NCI-H524 (cell line): ENCODE measurements around the gene MRPL54.

Experiments used
- DNase-seq, 2 experiments: peaks; one replicate each; lab custom pipeline; 2025; lab: John Stamatoyannopoulos, UW

The MRPL54 gene

GRCh38 chr19:3762501-3763459, at the start of gene MRPL54:
MRPL54 (plus strand) TSS chr19:3762682; CDS start chr19:3762701, 19 bp downstream.
- DNase-seq, result peak; percentile 99 to 100

GRCh38 chr19:3716147-3716668, 46.3 kb upstream of the MRPL54 start:
- no peak for DNase-seq

GRCh38 chr19:3719868-3720267, 42.6 kb upstream of the MRPL54 start:
- no peak for DNase-seq

GRCh38 chr19:3720349-3720917, 42.0 kb upstream of the MRPL54 start:
- no peak for DNase-seq

GRCh38 chr19:3721131-3721886, 41.2 kb upstream of the MRPL54 start:
- peak; percentile 83 to 91 for DNase-seq

- no peak for DNase-seq
Measured at GRCh38 chr19:3721887-3722442, 40.5 kb upstream of the MRPL54 start.

GRCh38 chr19:3722443-3723109, 39.9 kb upstream of the MRPL54 start:
- DNase-seq, result no peak

GRCh38 chr19:3723110-3723488, 39.4 kb upstream of the MRPL54 start:
- no peak for DNase-seq

GRCh38 chr19:3723883-3724282, 38.6 kb upstream of the MRPL54 start:
- peak; percentile 96 to 99 for DNase-seq

- DNase-seq, result no peak
Measured at GRCh38 chr19:3725121-3725520, 37.4 kb upstream of the MRPL54 start.

GRCh38 chr19:3725640-3726310, 36.7 kb upstream of the MRPL54 start:
- peak; percentile 48 to 72 for DNase-seq

GRCh38 chr19:3730457-3730958, 32.0 kb upstream of the MRPL54 start:
- no peak for DNase-seq

GRCh38 chr19:3732108-3732507, 30.4 kb upstream of the MRPL54 start:
- DNase-seq, result no peak

- DNase-seq, result no peak
Measured at GRCh38 chr19:3733549-3734309, 28.8 kb upstream of the MRPL54 start.

- no peak for DNase-seq
Measured at GRCh38 chr19:3734310-3734600, 28.2 kb upstream of the MRPL54 start.

GRCh38 chr19:3736106-3736724, 26.3 kb upstream of the MRPL54 start:
- DNase-seq, result no peak

- DNase-seq, result no peak
Measured at GRCh38 chr19:3737487-3738205, 24.8 kb upstream of the MRPL54 start.

- DNase-seq, result no peak
Measured at GRCh38 chr19:3738477-3739220, 23.8 kb upstream of the MRPL54 start.
